SU-DHL-6 (cell line): ENCODE data around the gene ELMO1.

Experiments used
- H2AFZ ChIP-seq: fragments of 200-600 bp; sonication (generic); 2 replicates; pipeline ENCODE4 v1.6.1; 2014; ENCODE audit warnings: low read depth, mild to moderate bottlenecking, moderate library complexity, mixed read lengths, antibody characterized with exemption, low read length; ENCODE audit not compliant: severe bottlenecking
- H3F3A ChIP-seq: fragments of 200-600 bp; shearing (Covaris generic); 2 replicates; pipeline ENCODE4 v1.6.0; 2016; ENCODE audit warnings: antibody characterized with exemption, mild to moderate bottlenecking; ENCODE audit not compliant: insufficient read depth
- H3K27ac ChIP-seq: fragments of 200-600 bp; sonication (generic); 2 replicates; pipeline ENCODE4 v1.5.1; 2016; ENCODE audit warnings: low read depth, mild to moderate bottlenecking, low read length, moderate library complexity, mixed read lengths
- H3K27me3 ChIP-seq: fragments of 200-600 bp; sonication (generic), shearing (Covaris generic); 2 replicates; pipeline ENCODE4 v1.6.0; 2014; ENCODE audit warnings: mild to moderate bottlenecking, low read length
- H3K36me3 ChIP-seq: fragments of 200-600 bp; sonication (generic); 2 replicates; pipeline ENCODE4 v1.6.1; 2014; ENCODE audit warnings: mild to moderate bottlenecking, low read length, mixed read lengths
- H3K4me2 ChIP-seq: fragments of 300-600, 200-600 bp; shearing (Covaris generic), sonication (generic); 2 replicates; pipeline ENCODE4 v1.6.0; 2014; ENCODE audit warnings: low read length, low read depth, mild to moderate bottlenecking; ENCODE audit not compliant: poor library complexity, severe bottlenecking
- H3K4me3 ChIP-seq: fragments of 200-600 bp; sonication (generic); 2 replicates; pipeline ENCODE4 v1.5.1; 2014; ENCODE audit warnings: antibody characterized with exemption, low read length, mild to moderate bottlenecking, mixed read lengths; ENCODE audit not compliant: insufficient read depth, poor library complexity, severe bottlenecking
- H3K79me2 ChIP-seq: fragments of 200-600 bp; sonication (generic); 2 replicates; pipeline ENCODE4 v1.6.1; 2014; ENCODE audit warnings: mild to moderate bottlenecking, low read length, moderate library complexity; ENCODE audit not compliant: insufficient read depth
- H3K9ac ChIP-seq: fragments of 200-600 bp; sonication (generic); 2 replicates; pipeline ENCODE4 v1.7.0; 2014; ENCODE audit warnings: mild to moderate bottlenecking, low read length
- H3K9me2 ChIP-seq: fragments of 200-600 bp; sonication (generic); replicated peaks from 2 replicates; pipeline ENCODE4 v1.6.1; 2014; ENCODE audit warnings: low read length; ENCODE audit not compliant: insufficient read depth
- H3K9me3 ChIP-seq: fragments of 200-600 bp; sonication (generic); 2 replicates; pipeline ENCODE4 v1.6.1; 2014; ENCODE audit warnings: low read length, mixed read lengths; ENCODE audit not compliant: insufficient read depth
- H4K20me1 ChIP-seq: fragments of 200-600 bp; sonication (generic); 2 replicates; pipeline ENCODE4 v1.6.1; 2014; ENCODE audit warnings: low read depth, mild to moderate bottlenecking, antibody characterized with exemption, low read length, moderate library complexity, mixed read lengths
- EZH2phosphoT487 ChIP-seq: fragments of 200-600 bp; sonication (generic), shearing (Covaris generic); conservative IDR thresholded peaks from 2 replicates; pipeline ENCODE4 v1.6.1; 2018; ENCODE audit warnings: mild to moderate bottlenecking, antibody characterized with exemption, low read length, moderate library complexity, mixed read lengths
- TF ChIP-seq, protein P1 (sequence below): fragments of 200-600 bp; sonication (generic); IDR thresholded peaks from one replicate; pipeline ENCODE4 v1.5.1; 2017; ENCODE audit warnings: antibody characterized with exemption, mild to moderate bottlenecking, low read length, moderate library complexity; ENCODE audit not compliant: insufficient read depth, poor library complexity, severe bottlenecking

ELMO1 gene

DNA sequence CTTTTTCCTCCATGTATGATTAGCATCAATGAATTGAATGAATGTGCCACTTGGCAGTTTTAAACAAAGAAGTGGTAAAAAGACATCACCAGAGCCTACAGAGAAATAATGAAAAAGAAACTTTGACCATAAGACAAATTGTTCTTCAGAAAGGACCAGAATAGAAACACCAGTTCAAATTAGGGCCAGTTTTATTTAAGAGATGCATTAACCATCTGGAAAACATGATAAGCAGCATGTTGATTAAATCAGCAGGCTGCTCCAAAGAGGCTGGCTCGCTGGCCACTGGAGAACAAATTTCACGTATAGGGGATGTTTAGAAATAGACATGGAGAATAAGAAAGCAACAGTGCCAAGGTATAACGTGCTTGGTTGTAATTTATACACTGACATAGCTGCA is 482.0 kb downstream of the ELMO1 start:
- TF ChIP-seq, protein P1, sequence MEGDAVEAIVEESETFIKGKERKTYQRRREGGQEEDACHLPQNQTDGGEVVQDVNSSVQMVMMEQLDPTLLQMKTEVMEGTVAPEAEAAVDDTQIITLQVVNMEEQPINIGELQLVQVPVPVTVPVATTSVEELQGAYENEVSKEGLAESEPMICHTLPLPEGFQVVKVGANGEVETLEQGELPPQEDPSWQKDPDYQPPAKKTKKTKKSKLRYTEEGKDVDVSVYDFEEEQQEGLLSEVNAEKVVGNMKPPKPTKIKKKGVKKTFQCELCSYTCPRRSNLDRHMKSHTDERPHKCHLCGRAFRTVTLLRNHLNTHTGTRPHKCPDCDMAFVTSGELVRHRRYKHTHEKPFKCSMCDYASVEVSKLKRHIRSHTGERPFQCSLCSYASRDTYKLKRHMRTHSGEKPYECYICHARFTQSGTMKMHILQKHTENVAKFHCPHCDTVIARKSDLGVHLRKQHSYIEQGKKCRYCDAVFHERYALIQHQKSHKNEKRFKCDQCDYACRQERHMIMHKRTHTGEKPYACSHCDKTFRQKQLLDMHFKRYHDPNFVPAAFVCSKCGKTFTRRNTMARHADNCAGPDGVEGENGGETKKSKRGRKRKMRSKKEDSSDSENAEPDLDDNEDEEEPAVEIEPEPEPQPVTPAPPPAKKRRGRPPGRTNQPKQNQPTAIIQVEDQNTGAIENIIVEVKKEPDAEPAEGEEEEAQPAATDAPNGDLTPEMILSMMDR = no peak
- no peak for TF ChIP-seq EZH2phosphoT487
- no peak overlapping the region for H3K9ac ChIP-seq

DNA sequence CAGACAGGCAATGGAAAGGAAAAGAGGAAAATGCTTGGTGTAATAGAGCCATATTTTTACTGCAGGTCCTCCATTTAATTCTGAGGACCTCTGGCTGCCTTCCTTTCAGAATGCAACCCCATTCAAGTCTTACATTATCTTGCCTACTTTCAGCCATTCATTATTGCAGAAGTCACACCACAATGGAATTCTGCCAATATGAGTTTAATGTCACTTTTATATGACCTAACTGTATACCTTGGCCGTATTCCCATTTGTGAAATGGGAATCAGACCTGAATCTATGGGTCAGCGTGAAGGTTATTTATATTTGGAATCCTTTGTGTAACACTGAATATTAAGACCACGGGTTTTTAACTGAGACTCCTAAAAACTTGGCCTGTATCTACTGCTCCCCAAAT is 482.6 kb downstream of the ELMO1 start:
- no peaks in the 10 kb centered on the region for H3K36me3 ChIP-seq
- TF ChIP-seq EZH2phosphoT487 = no peak
- TF ChIP-seq, protein P1 = no peak
- no peak overlapping the region for H3K4me3 ChIP-seq
- no peaks in the 10 kb centered on the region for H3K79me2 ChIP-seq
- H2AFZ ChIP-seq = no peak overlapping the region
- H3K27me3 ChIP-seq = no peaks in the 10 kb centered on the region
- H4K20me1 ChIP-seq = 0 out of 2 replicates have a peak, but pooled peaks cover 2% of the 10 kb centered on the region
- no peaks in the 10 kb centered on the region for H3K9me3 ChIP-seq
- H3K4me2 ChIP-seq = no peak overlapping the region
- peaks cover 7% of the 10 kb centered on the region; the same call in 1 of the 2 replicates for H3F3A ChIP-seq
- H3K27ac ChIP-seq = no peak overlapping the region
- no peaks in the 10 kb centered on the region for H3K9me2 ChIP-seq
- no peak overlapping the region for H3K9ac ChIP-seq

More for the DNA sequence above, 482.0 kb downstream of the ELMO1 start:
- H3K27me3 ChIP-seq = no peaks in the 10 kb centered on the region
- H2AFZ ChIP-seq = no peak overlapping the region
- peaks cover 7% of the 10 kb centered on the region; the same call in 1 of the 2 replicates for H3F3A ChIP-seq
- no peak overlapping the region for H3K4me2 ChIP-seq
- no peaks in the 10 kb centered on the region for H3K9me2 ChIP-seq
- 0 out of 2 replicates have a peak, but pooled peaks cover 2% of the 10 kb centered on the region for H4K20me1 ChIP-seq
- no peaks in the 10 kb centered on the region for H3K9me3 ChIP-seq
- H3K79me2 ChIP-seq = no peaks in the 10 kb centered on the region
- no peak overlapping the region for H3K27ac ChIP-seq
- H3K4me3 ChIP-seq = no peak overlapping the region
- no peaks in the 10 kb centered on the region for H3K36me3 ChIP-seq

GRCh38 chr7:36965625-36966024 is 483.0 kb downstream of the ELMO1 start:
- TF ChIP-seq EZH2phosphoT487 = no peak
- TF ChIP-seq, protein P1 = no peak
- Histone ChIP-seq H3K4me3 (no peak overlapping the region), H4K20me1 (0 out of 2 replicates have a peak, but pooled peaks cover 2% of the 10 kb centered on the region), H3K9me3 (no peaks in the 10 kb centered on the region), H3F3A (peaks cover 7% of the 10 kb centered on the region; the same call in 1 of the 2 replicates), H3K27me3 (no peaks in the 10 kb centered on the region), H3K79me2 (no peaks in the 10 kb centered on the region), H2AFZ (no peak overlapping the region), H3K9ac (no peak overlapping the region), H3K9me2 (no peaks in the 10 kb centered on the region), H3K27ac (no peak overlapping the region), H3K36me3 (no peaks in the 10 kb centered on the region), H3K4me2 (no peak overlapping the region)
